Measurements from ENCODE around the gene GAS2L2. TPM values are rescaled to one million over a fixed set of nuclear protein-coding genes. Genes with fewer than 3 reads are reported as not detected.

The GAS2L2 gene
- total RNA-seq, 1 donor, result not detected

- H3K4me3 ChIP-seq (ENCODE audit: low read depth, low read length), result no peak overlapping the region
- no peak for TF ChIP-seq CTCF (IDR thresholded peaks at IDR 0.05; ENCODE audit: insufficient read depth, low read length)
- no peak for DNase-seq (ENCODE audit: low read depth)
Observed at GRCh38 chr17:35773679-35774425, 20.8 kb upstream of the GAS2L2 start.

GRCh38 chr17:35773129-35773528 is 20.1 kb upstream of the GAS2L2 start:
- TF ChIP-seq CTCF (IDR thresholded peaks at IDR 0.05; ENCODE audit: insufficient read depth, low read length), result no peak
- H3K4me3 ChIP-seq (ENCODE audit: low read depth, low read length), result no peak overlapping the region
- no peak for DNase-seq (ENCODE audit: low read depth)

GRCh38 chr17:35769895-35770486 is 17.0 kb upstream of the GAS2L2 start:
- TF ChIP-seq CTCF (IDR thresholded peaks at IDR 0.05; ENCODE audit: insufficient read depth, low read length), result no peak
- DNase-seq (ENCODE audit: low read depth), result no peak

GRCh38 chr17:35768797-35769196 is 15.8 kb upstream of the GAS2L2 start:
- H3K4me3 ChIP-seq (ENCODE audit: low read depth, low read length), result no peak overlapping the region
- no peak for DNase-seq (ENCODE audit: low read depth)
- no peak for TF ChIP-seq CTCF (IDR thresholded peaks at IDR 0.05; ENCODE audit: insufficient read depth, low read length)

More at GRCh38 chr17:35769895-35770486, 17.0 kb upstream of the GAS2L2 start:
- H3K4me3 ChIP-seq (ENCODE audit: low read depth, low read length), result no peak overlapping the region

- no peak overlapping the region for H3K4me3 ChIP-seq (ENCODE audit: low read depth, low read length)
- peak; percentile 67 for DNase-seq (ENCODE audit: low read depth)
- TF ChIP-seq CTCF (IDR thresholded peaks at IDR 0.05; ENCODE audit: insufficient read depth, low read length), result peak; percentile 71
Observed at GRCh38 chr17:35766903-35767510, 14.0 kb upstream of the GAS2L2 start.

GRCh38 chr17:35766489-35766877 is 13.4 kb upstream of the GAS2L2 start:
- no peak overlapping the region for H3K4me3 ChIP-seq (ENCODE audit: low read depth, low read length)
- no peak for DNase-seq (ENCODE audit: low read depth)
- no peak for TF ChIP-seq CTCF (IDR thresholded peaks at IDR 0.05; ENCODE audit: insufficient read depth, low read length)
